Lung (tissue), 12 donors: ENCODE results near the gene PLD2. TPM values are rescaled to one million over a fixed set of nuclear protein-coding genes. Genes with fewer than 3 reads are reported as not detected.
"Not testable (repeated sequence)": the region's sequence is repeated elsewhere in the genome, so short reads cannot be mapped to it uniquely, and the experiment has no call there.

ENCODE experiments used
- ATAC-seq: fragments of 200-7000 bp; cut with Tn5 transposase; one replicate; pipeline ENCODE4 v1.9.1; 2020; ENCODE audit warnings: moderate number of reproducible peaks; ENCODE audit not compliant: insufficient read depth, low FRiP score
- DNase-seq, 3 donors: peaks; one replicate each; pipeline ENCODE4 v3.0.0-alpha.2; 2013 to 2017
- H3K27ac ChIP-seq, 2 donors: one replicate each; pipeline ENCODE4 v1.5.1; 2013; ENCODE audit warnings: mild to moderate bottlenecking in 2 of 2, moderate library complexity in 2 of 2, control low read depth in 1 of 2, inconsistent platforms in 1 of 2, low read depth in 1 of 2, low read length in 1 of 2
- H3K27me3 ChIP-seq, 3 donors: one replicate each; pipeline ENCODE4 v1.5.1; 2013; ENCODE audit warnings: low read length in 2 of 3; ENCODE audit not compliant: control insufficient read depth in 3 of 3, insufficient read depth in 3 of 3
- H3K36me3 ChIP-seq, 4 donors: one replicate each; pipeline ENCODE4 v1.5.1; 2013; ENCODE audit warnings: low read length in 4 of 4, mild to moderate bottlenecking in 1 of 4, moderate library complexity in 1 of 4; ENCODE audit not compliant: control insufficient read depth in 4 of 4, insufficient read depth in 4 of 4
- H3K4me1 ChIP-seq, 5 donors: one replicate each; pipeline ENCODE4 v1.5.1; 2013; ENCODE audit warnings: low read length in 5 of 5, mild to moderate bottlenecking in 2 of 5, moderate library complexity in 1 of 5; ENCODE audit not compliant: control insufficient read depth in 5 of 5, insufficient read depth in 5 of 5
- H3K4me3 ChIP-seq: one replicate; pipeline ENCODE4 v1.5.1; 2013; ENCODE audit warnings: mild to moderate bottlenecking, control low read depth, moderate library complexity
- H3K9ac ChIP-seq, 2 donors: one replicate each; pipeline ENCODE4 v1.5.1; 2013; ENCODE audit warnings: low read length in 2 of 2, control low read depth in 1 of 2; ENCODE audit not compliant: insufficient read depth in 1 of 2
- H3K9me3 ChIP-seq, 4 donors: one replicate each; pipeline ENCODE4 v1.5.1; 2013; ENCODE audit warnings: low read length in 3 of 4, mild to moderate bottlenecking in 1 of 4, moderate library complexity in 1 of 4; ENCODE audit not compliant: control insufficient read depth in 4 of 4, insufficient read depth in 3 of 4
- CTCF ChIP-seq: IDR thresholded peaks from 2 replicates; pipeline ENCODE4 v1.5.1; 2012; ENCODE audit warnings: mild to moderate bottlenecking; ENCODE audit errors: control extremely low read depth, extremely low read depth
- WGBS, 2 donors: extraction: QIAGEN DNeasy Blood & Tissue Kit; methylation state at CpG; one replicate each; pipeline ENCODE4 v1.1.7; 2013; 5-methylcytosine and 5-hydroxymethylcytosine counted together
- polyA plus RNA-seq, 2 donors: library from polyadenylated mRNA; stranded (reverse); fragments of 200-250 nt; gene quantifications; one replicate each; pipeline ENCODE4 v1.2.1, GENCODE V29; 2013
- total RNA-seq, 2 donors: library from RNA; depleted of rRNA in 1 of 2; stranded (reverse); fragments of >200 nt in 1 of 2; gene quantifications; one replicate each; pipeline ENCODE4 v1.2.1, GENCODE V29; 2014 to 2021
- donor health status: control.
- donor health status: control.
- donor health status: Bipolar disorder and iron deficiency.
- donor health status: healthy.
- donor health status: DM: yes; HTN: yes; CAD: no.

PLD2 gene
- total and polyA plus RNA-seq, 4 donors, result 18.0 to 42.3 (median 24.7) TPM

GRCh38 chr17:4860651-4861050, 53.7 kb downstream of the PLD2 start:
- H3K4me3 ChIP-seq, result no peak overlapping the region
- peaks cover 4 to 26% (median 5%) of the 10 kb centered on the region in 5 donors for H3K4me1 ChIP-seq
- H3K9me3 ChIP-seq, result no peaks in the 10 kb centered on the region
- no peak for TF ChIP-seq CTCF
- H3K27ac ChIP-seq, result peak overlapping the region in 1 of 2 donors; percentile 27
- no peaks in the 10 kb centered on the region for H3K27me3 ChIP-seq
- 85 to 94% methylated on average over 9 of the region's 9 CpGs for WGBS, 2 donors
- DNase-seq (no peak), ATAC-seq (no peak)
- no peak overlapping the region for H3K9ac ChIP-seq
- peaks cover 0 to 10% (median 7%) of the 10 kb centered on the region in 4 donors for H3K36me3 ChIP-seq

GRCh38 chr17:4861052-4861451, 54.1 kb downstream of the PLD2 start:
- no peak for TF ChIP-seq CTCF
- Histone ChIP-seq H3K4me3 (no peak overlapping the region), H3K27me3 (no peaks in the 10 kb centered on the region), H3K36me3 (peaks cover 0 to 10% (median 7%) of the 10 kb centered on the region in 4 donors), H3K4me1 (peaks cover 4 to 26% (median 5%) of the 10 kb centered on the region in 5 donors), H3K9ac (no peak overlapping the region), H3K9me3 (no peaks in the 10 kb centered on the region), H3K27ac (peak overlapping the region in 1 of 2 donors; percentile 27)
- WGBS, 2 donors, result 88 to 90% methylated on average over 16 of the region's 16 CpGs
- DNase-seq (no peak), ATAC-seq (no peak)

GRCh38 chr17:4862720-4863119, 55.8 kb downstream of the PLD2 start:
- Histone ChIP-seq H3K9ac (no peak overlapping the region), H3K4me3 (no peak overlapping the region), H3K36me3 (peaks cover 0 to 9% (median 4%) of the 10 kb centered on the region in 4 donors), H3K27me3 (no peaks in the 10 kb centered on the region), H3K9me3 (no peaks in the 10 kb centered on the region), H3K27ac (no peak overlapping the region), H3K4me1 (peaks cover 2 to 14% (median 4%) of the 10 kb centered on the region in 5 donors)
- DNase-seq (no peak), ATAC-seq (no peak)
- no peak for TF ChIP-seq CTCF
- 94 to 96% methylated on average over 4 of the region's 4 CpGs for WGBS, 2 donors

GRCh38 chr17:4863321-4863720, 56.4 kb downstream of the PLD2 start:
- H3K9ac ChIP-seq, result no peak overlapping the region
- peaks cover 0 to 14% (median 2%) of the 10 kb centered on the region in 5 donors for H3K4me1 ChIP-seq
- H3K9me3 ChIP-seq, result no peaks in the 10 kb centered on the region
- TF ChIP-seq CTCF, result no peak
- peaks cover 0 to 9% (median 4%) of the 10 kb centered on the region in 4 donors for H3K36me3 ChIP-seq
- H3K4me3 ChIP-seq, result no peak overlapping the region
- ATAC-seq (no peak), DNase-seq (no peak)
- no peaks in the 10 kb centered on the region for H3K27me3 ChIP-seq
- WGBS, 2 donors, result 74 to 78% methylated on average over 1 of the region's 1 CpG
- H3K27ac ChIP-seq, result no peak overlapping the region

GRCh38 chr17:4867535-4867934, 60.6 kb downstream of the PLD2 start:
- not testable (repeated sequence) for H3K9ac ChIP-seq, H3K9me3 ChIP-seq, H3K4me1 ChIP-seq, ATAC-seq, H3K4me3 ChIP-seq, H3K27me3 ChIP-seq, H3K36me3 ChIP-seq, DNase-seq, H3K27ac ChIP-seq
- 91 to 96% methylated on average over 5 of the region's 5 CpGs for WGBS, 2 donors
